ENCODE data around the gene PSTPIP1.

- TF ChIP-seq, protein P1, sequence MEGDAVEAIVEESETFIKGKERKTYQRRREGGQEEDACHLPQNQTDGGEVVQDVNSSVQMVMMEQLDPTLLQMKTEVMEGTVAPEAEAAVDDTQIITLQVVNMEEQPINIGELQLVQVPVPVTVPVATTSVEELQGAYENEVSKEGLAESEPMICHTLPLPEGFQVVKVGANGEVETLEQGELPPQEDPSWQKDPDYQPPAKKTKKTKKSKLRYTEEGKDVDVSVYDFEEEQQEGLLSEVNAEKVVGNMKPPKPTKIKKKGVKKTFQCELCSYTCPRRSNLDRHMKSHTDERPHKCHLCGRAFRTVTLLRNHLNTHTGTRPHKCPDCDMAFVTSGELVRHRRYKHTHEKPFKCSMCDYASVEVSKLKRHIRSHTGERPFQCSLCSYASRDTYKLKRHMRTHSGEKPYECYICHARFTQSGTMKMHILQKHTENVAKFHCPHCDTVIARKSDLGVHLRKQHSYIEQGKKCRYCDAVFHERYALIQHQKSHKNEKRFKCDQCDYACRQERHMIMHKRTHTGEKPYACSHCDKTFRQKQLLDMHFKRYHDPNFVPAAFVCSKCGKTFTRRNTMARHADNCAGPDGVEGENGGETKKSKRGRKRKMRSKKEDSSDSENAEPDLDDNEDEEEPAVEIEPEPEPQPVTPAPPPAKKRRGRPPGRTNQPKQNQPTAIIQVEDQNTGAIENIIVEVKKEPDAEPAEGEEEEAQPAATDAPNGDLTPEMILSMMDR (IDR thresholded peaks at IDR 0.05 in 8 of 11, conservative IDR thresholded peaks at IDR 0.05 in 3 of 11), result no peak
- no peak for TF ChIP-seq POLR2A (IDR thresholded peaks at IDR 0.05)
These were observed 75.2 kb downstream of the PSTPIP1 start for GRCh38 chr15:77070180-77070494.

Data from spleen (tissue), 7 donors.